GM18519 (cell line): ENCODE measurements around the gene KCNAB1.

Source experiments
- ATAC-seq: cut with Tn5 transposase; IDR thresholded peaks from one replicate; pipeline ENCODE4 v1.9.1; 2021; ENCODE audit warnings: mild to moderate bottlenecking, moderate library complexity; ENCODE audit not compliant: unreplicated experiment, low FRiP score

KCNAB1 gene

GRCh38 chr3:156431334-156432124, 311.2 kb downstream of the KCNAB1 start:
- no peak for ATAC-seq

- no peak for ATAC-seq
Measured at GRCh38 chr3:156432563-156432962, 312.2 kb downstream of the KCNAB1 start.

- ATAC-seq = no peak
Measured at GRCh38 chr3:156433138-156433537, 312.8 kb downstream of the KCNAB1 start.

- ATAC-seq = no peak
Measured at GRCh38 chr3:156433910-156434309, 313.5 kb downstream of the KCNAB1 start.

- no peak for ATAC-seq
Measured at GRCh38 chr3:156434921-156435320, 314.5 kb downstream of the KCNAB1 start.

- no peak for ATAC-seq
Measured at GRCh38 chr3:156443079-156443478, 322.7 kb downstream of the KCNAB1 start.

GRCh38 chr3:156445117-156446090, 325.0 kb downstream of the KCNAB1 start:
- no peak for ATAC-seq

- peak; percentile 63 for ATAC-seq
Measured at GRCh38 chr3:156448300-156448699, 327.9 kb downstream of the KCNAB1 start.

- ATAC-seq = peak; percentile 51
Measured at GRCh38 chr3:156449710-156450574, 329.6 kb downstream of the KCNAB1 start.

GRCh38 chr3:156455839-156456238, 335.5 kb downstream of the KCNAB1 start:
- ATAC-seq = no peak

GRCh38 chr3:156456771-156457224, 336.4 kb downstream of the KCNAB1 start:
- ATAC-seq = no peak

GRCh38 chr3:156459434-156459833, 339.1 kb downstream of the KCNAB1 start:
- no peak for ATAC-seq

- ATAC-seq = peak; percentile 54
Measured at GRCh38 chr3:156460206-156460611, 339.8 kb downstream of the KCNAB1 start.

- ATAC-seq = no peak
Measured at GRCh38 chr3:156461889-156462288, 341.5 kb downstream of the KCNAB1 start.

- ATAC-seq = no peak
Measured at GRCh38 chr3:156463123-156463522, 342.7 kb downstream of the KCNAB1 start.

GRCh38 chr3:156465194-156465593, 344.8 kb downstream of the KCNAB1 start:
- ATAC-seq = no peak

GRCh38 chr3:156469456-156469855, 349.1 kb downstream of the KCNAB1 start:
- no peak for ATAC-seq

- ATAC-seq = no peak
Measured at GRCh38 chr3:156471431-156471830, 351.1 kb downstream of the KCNAB1 start.

GRCh38 chr3:156472150-156472549, 351.8 kb downstream of the KCNAB1 start:
- ATAC-seq = no peak

GRCh38 chr3:156472684-156473083, 352.3 kb downstream of the KCNAB1 start:
- no peak for ATAC-seq
